CD4-positive, alpha-beta memory T cell (primary cell): ENCODE results near the gene GRID2. TPM values are rescaled to one million over a fixed set of nuclear protein-coding genes. Genes with fewer than 3 reads are reported as not detected.

Experiments used
- CTCF ChIA-PET: fragments of 350-600 bp; sonication (Branson Sonifier 250); formaldehyde crosslinking; loops from one replicate; lab custom pipeline; 2021; ENCODE audit warnings: inconsistent platforms; ENCODE audit not compliant: partially characterized antibody; lab: Charles Lee
- POLR2A ChIA-PET: fragments of 350-600 bp; sonication (Branson Sonifier 250); formaldehyde crosslinking; loops from one replicate; lab custom pipeline; 2021; ENCODE audit not compliant: partially characterized antibody; lab: Charles Lee
- DNase-seq, 5 donors: peaks; one replicate each; pipeline versions ENCODE4 v3.0.0 to v3.0.0-alpha.2; 2020 to 2022; ENCODE audit warnings: mixed read lengths in 1 of 5
- H3K27ac ChIP-seq: one replicate; pipeline ENCODE4 v1.7.0; 2013; ENCODE audit warnings: low read depth, low read length
- H3K27me3 ChIP-seq: 2 replicates; pipeline ENCODE4 v1.7.0; 2013; ENCODE audit warnings: mild to moderate bottlenecking, low read length, moderate library complexity; ENCODE audit not compliant: insufficient read depth
- H3K36me3 ChIP-seq: 2 replicates; pipeline ENCODE4 v1.7.0; 2013; ENCODE audit warnings: mild to moderate bottlenecking, low read length, moderate library complexity; ENCODE audit not compliant: insufficient read depth
- H3K4me1 ChIP-seq: 2 replicates; pipeline ENCODE4 v1.7.0; 2013; ENCODE audit warnings: mild to moderate bottlenecking, low read length, moderate library complexity; ENCODE audit not compliant: insufficient read depth
- H3K4me3 ChIP-seq, 2 donors: one replicate each; pipeline ENCODE4 v1.7.0; 2013; ENCODE audit warnings: low read length in 2 of 2, mild to moderate bottlenecking in 1 of 2
- H3K9me3 ChIP-seq, 2 donors: one replicate each; pipeline ENCODE4 v1.7.0; 2013; ENCODE audit warnings: low read length in 2 of 2, control low read depth in 1 of 2; ENCODE audit not compliant: control insufficient read depth in 1 of 2
- H3K27ac Mint-ChIP-seq, 7 donors: one replicate each; pipeline ENCODE4 v1.8.0; 2020 to 2021; ENCODE audit warnings: mixed read lengths in 7 of 7, mild to moderate bottlenecking in 6 of 7, inconsistent platforms in 3 of 7, moderate library complexity in 3 of 7
- H3K27me3 Mint-ChIP-seq, 2 donors: one replicate each; pipeline ENCODE4 v1.8.0; 2020 to 2021; ENCODE audit warnings: mixed read lengths in 2 of 2
- H3K36me3 Mint-ChIP-seq, 2 donors: one replicate each; pipeline ENCODE4 v1.8.0; 2020 to 2021; ENCODE audit warnings: mixed read lengths in 2 of 2, inconsistent platforms in 1 of 2, mild to moderate bottlenecking in 1 of 2
- H3K4me1 Mint-ChIP-seq, 4 donors: one replicate each; pipeline ENCODE4 v1.8.0; 2020 to 2021; ENCODE audit warnings: mixed read lengths in 4 of 4, mild to moderate bottlenecking in 1 of 4
- H3K4me3 Mint-ChIP-seq, 8 donors: one replicate each; pipeline ENCODE4 v1.8.0; 2020 to 2021; ENCODE audit warnings: mixed read lengths in 8 of 8, mild to moderate bottlenecking in 7 of 8, moderate library complexity in 6 of 8, inconsistent platforms in 3 of 8
- H3K9me3 Mint-ChIP-seq, 8 donors: one replicate each; pipeline ENCODE4 v1.8.0; 2020 to 2021; ENCODE audit warnings: mixed read lengths in 8 of 8, mild to moderate bottlenecking in 5 of 8, inconsistent platforms in 3 of 8, moderate library complexity in 1 of 8
- intact Hi-C: fragments of 100-400 bp; cut with micrococcal nuclease; formaldehyde crosslinking; loops from one replicate; pipeline ENCODE4 v1.15.1; 2023
- polyA plus RNA-seq, 2 donors: library from polyadenylated mRNA; unstranded; fragments of 300-500 nt; fragmentation: Illumina TruSeq; gene quantifications; one replicate each; pipeline ENCODE4 v1.2.3, GENCODE V29; 2021
- total RNA-seq, 2 experiments: library from RNA; stranded (reverse); gene quantifications; one replicate each; pipeline ENCODE4 v1.2.3, GENCODE V29; 2021

GRID2 gene
- not detected for total RNA-seq
- polyA plus RNA-seq, result not detected

DNA sequence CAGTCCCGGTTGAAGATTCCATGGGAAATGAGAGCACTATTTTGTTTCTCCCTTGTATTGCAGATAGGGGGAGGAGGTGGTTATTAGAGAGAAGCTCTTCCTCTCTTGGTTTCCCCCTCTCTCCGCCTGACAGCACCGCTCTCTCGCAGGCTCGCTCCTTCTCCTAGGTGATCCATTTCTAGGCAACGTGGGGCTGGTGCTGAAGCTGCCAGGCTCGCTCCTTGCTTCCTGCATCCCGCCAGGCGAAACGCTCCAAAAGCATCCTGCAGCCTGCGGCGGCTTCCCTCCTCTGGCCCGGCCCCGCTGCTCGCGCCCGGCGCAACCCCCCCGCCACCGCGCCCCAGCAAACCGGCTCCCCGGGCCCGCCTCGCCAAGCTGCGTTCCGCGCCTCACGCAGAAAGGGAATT, at the start of gene GRID2:
GRID2 (plus strand) TSS at position 346 of the 407 bp plus-strand sequence.
- H3K27me3 Mint-ChIP-seq, result peaks cover 11 to 14% of the 10 kb centered on the region in 2 donors
- H3K27ac ChIP-seq, result no peak within 1 kb of the TSS
- H3K4me1 ChIP-seq, result no peaks in the 10 kb centered on the region
- ChIA-PET CTCF (no interaction called here), POLR2A (no interaction called here)
- DNase-seq, result no peak
- peak within 1 kb of the TSS in 2 of 8 donors; percentile 15 to 17 for H3K4me3 Mint-ChIP-seq
- H3K27me3 ChIP-seq, result no peaks in the 10 kb centered on the region
- H3K36me3 ChIP-seq, result no peaks in the 10 kb centered on the region
- peaks cover 0 to 5% (median under 1%) of the 10 kb centered on the region in 8 donors for H3K9me3 Mint-ChIP-seq
- intact Hi-C loops, result no loop called here
- peaks cover 0 to 9% (median 2%) of the 10 kb centered on the region in 4 donors for H3K4me1 Mint-ChIP-seq
- no peak within 1 kb of the TSS for H3K4me3 ChIP-seq
- no peaks in the 10 kb centered on the region for H3K9me3 ChIP-seq
- no peak within 1 kb of the TSS for H3K27ac Mint-ChIP-seq
- H3K36me3 Mint-ChIP-seq, result no peaks in the 10 kb centered on the region

DNA sequence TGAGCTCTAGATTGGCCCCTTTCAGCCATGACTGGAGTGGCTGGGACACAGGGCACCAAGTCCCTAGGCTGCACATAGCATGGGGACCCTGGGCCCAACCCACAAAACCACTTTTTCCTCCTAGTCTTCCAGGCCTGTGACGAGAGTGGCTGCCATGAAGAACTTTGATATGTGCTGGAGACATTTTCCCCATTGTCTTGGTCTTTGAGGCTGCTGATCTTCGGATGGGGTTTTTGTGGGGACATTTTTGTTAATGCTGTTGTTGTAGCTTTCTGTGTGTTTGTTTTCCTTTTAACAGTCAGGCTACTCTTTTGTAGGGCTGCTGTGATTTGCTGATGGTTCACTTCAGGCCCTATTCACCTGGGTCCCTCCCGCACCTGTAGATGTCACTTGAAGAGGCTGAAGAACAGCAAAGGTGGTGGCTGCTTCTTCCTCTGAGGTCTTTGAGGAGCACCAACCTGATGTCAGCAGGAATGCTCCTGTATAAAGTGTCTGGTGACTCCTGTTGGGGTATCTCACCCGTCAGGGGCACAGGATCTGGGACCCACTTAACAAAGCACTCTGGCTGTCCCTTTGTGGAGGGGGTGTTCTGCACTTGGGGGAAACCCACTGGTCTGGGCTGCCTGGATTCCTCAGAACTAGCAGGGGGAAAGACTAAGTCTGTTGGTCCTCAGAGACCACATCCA, 49.6 kb upstream of the GRID2 start:
- H3K27me3 Mint-ChIP-seq, result no peaks in the 10 kb centered on the region
- intact Hi-C loops, result no loop called here
- H3K4me1 Mint-ChIP-seq, result no peaks in the 10 kb centered on the region
- no peak for DNase-seq
- H3K4me3 Mint-ChIP-seq, result no peak overlapping the region
- H3K36me3 ChIP-seq, result no peaks in the 10 kb centered on the region
- H3K4me3 ChIP-seq, result no peak overlapping the region
- no peaks in the 10 kb centered on the region for H3K27me3 ChIP-seq
- H3K9me3 Mint-ChIP-seq, result peaks cover 6 to 24% (median 10%) of the 10 kb centered on the region in 8 donors
- no peak overlapping the region for H3K27ac ChIP-seq
- H3K9me3 ChIP-seq, result no peaks in the 10 kb centered on the region
- CTCF ChIA-PET, result no interaction called here
- no peak overlapping the region for H3K27ac Mint-ChIP-seq
- POLR2A ChIA-PET, result no interaction called here
- H3K4me1 ChIP-seq, result no peaks in the 10 kb centered on the region
- no peaks in the 10 kb centered on the region for H3K36me3 Mint-ChIP-seq

DNA sequence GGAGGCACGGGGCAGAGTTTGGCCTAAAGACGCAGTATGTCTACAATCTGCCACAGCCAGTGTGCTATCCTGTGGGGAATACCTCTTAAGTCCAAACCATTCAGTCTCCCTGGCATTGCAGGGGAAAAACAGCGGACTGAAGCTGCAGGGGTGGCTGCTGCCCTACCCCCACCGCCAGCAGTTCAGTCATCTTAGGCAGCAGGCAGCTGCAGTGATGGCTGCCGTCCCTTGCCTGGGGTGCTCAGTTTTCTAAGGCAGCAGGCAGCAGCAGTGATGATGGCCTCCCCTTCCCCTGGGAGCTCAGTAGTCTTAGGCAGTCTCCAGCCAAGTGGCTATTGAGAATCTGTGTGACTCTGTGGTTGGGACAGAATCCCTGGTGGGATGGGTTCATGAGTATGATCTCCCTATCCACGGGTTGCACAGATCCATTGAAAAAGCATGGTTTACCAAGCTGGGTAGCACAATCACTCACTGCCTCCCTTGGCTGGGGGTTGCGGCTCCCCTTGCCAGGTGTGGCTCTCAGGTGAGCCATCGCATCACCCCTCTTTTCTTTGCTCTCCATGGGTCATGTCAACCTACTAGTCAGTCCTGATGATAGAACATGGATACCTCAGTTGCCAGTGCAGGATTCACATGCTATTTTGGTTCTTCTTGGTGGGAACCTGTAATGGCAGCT, 48.9 kb upstream of the GRID2 start:
- Histone ChIP-seq H3K4me3 (no peak overlapping the region), H3K4me1 (no peaks in the 10 kb centered on the region), H3K9me3 (no peaks in the 10 kb centered on the region), H3K27me3 (no peaks in the 10 kb centered on the region), H3K36me3 (no peaks in the 10 kb centered on the region), H3K27ac (no peak overlapping the region)
- no peaks in the 10 kb centered on the region for H3K4me1 Mint-ChIP-seq
- no peak overlapping the region for H3K27ac Mint-ChIP-seq
- no peaks in the 10 kb centered on the region for H3K27me3 Mint-ChIP-seq
- peak in 1 of 5 donors; percentile 36 for DNase-seq
- ChIA-PET CTCF (no interaction called here), POLR2A (no interaction called here)
- H3K9me3 Mint-ChIP-seq, result peaks cover 2 to 24% (median 10%) of the 10 kb centered on the region in 8 donors
- no peaks in the 10 kb centered on the region for H3K36me3 Mint-ChIP-seq
- H3K4me3 Mint-ChIP-seq, result no peak overlapping the region
- intact Hi-C loops, result no loop called here

DNA sequence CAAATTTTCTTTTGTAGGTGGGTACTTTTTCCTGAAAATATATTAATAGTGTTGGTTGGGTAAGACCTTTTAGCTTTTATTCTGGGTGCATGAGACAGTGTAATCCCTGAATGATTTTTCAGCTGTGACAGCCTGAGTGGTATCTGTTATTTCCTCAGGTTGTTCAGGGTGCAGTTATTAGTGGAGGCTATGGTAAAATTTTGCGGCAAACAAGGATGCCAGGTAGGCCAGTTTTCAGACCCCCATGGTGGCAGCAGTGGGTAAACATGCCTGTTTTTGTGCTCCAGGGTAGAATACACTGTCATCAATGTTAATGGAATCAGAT, 47.9 kb upstream of the GRID2 start:
- no peaks in the 10 kb centered on the region for H3K27me3 ChIP-seq
- no peaks in the 10 kb centered on the region for H3K36me3 Mint-ChIP-seq
- H3K4me3 ChIP-seq, result no peak overlapping the region
- no peak overlapping the region for H3K27ac ChIP-seq
- peaks cover 2 to 23% (median 10%) of the 10 kb centered on the region in 8 donors for H3K9me3 Mint-ChIP-seq
- no peak overlapping the region for H3K27ac Mint-ChIP-seq
- H3K36me3 ChIP-seq, result no peaks in the 10 kb centered on the region
- no peak overlapping the region for H3K4me3 Mint-ChIP-seq
- intact Hi-C loops, result no loop called here
- DNase-seq, result no peak
- CTCF ChIA-PET, result no interaction called here
- H3K4me1 Mint-ChIP-seq, result no peaks in the 10 kb centered on the region
- H3K4me1 ChIP-seq, result no peaks in the 10 kb centered on the region
- no peaks in the 10 kb centered on the region for H3K9me3 ChIP-seq
- POLR2A ChIA-PET, result no interaction called here
- H3K27me3 Mint-ChIP-seq, result no peaks in the 10 kb centered on the region

DNA sequence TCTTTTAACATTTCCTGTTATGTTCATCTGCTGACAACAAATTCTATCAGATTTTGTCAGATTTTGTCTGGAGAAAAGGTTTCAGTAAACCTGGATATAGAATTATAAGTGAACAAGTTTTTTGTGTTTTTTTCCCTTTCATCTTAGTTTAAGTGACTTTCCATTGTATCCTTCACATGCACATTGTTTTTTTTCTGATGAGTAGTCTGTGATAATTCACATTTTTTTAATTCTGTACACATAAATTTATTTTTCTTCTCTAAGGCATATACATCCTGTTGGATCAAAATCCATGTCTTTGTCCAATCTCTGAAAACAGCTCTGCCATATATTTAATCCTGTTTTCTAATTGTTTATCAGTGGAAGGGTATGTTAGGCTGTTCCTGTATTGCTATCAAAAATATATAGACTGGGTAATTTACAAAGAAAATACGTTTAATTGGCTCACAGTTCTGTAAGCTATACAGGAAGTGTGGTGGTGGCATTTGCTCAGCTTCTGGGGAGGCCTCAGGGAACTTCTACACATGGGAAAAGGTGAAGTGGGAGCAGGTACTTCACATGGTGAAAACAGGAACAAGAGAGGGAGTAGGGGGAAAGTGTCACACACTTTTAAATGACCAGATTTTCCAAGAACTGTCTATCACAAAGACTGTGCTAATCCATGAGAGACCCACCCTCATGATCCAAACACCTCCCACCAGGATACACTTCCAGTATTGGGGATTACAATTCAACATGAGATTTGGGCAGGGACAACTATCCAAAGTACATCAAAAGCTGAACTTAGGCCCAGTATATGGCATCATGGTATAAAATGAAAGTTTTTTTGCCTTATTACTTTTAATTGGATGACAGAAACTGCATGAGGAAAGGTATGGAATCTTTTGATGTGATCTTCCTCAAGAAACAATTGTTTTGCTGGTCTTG, 45.6 kb upstream of the GRID2 start:
- no peaks in the 10 kb centered on the region for H3K36me3 Mint-ChIP-seq
- H3K9me3 Mint-ChIP-seq, result peaks cover 0 to 14% (median 9%) of the 10 kb centered on the region in 8 donors
- POLR2A ChIA-PET, result no interaction called here
- H3K27me3 Mint-ChIP-seq, result no peaks in the 10 kb centered on the region
- no peak for DNase-seq
- no peak overlapping the region for H3K4me3 Mint-ChIP-seq
- no peak overlapping the region for H3K4me3 ChIP-seq
- H3K27ac ChIP-seq, result no peak overlapping the region
- no peaks in the 10 kb centered on the region for H3K4me1 Mint-ChIP-seq
- no peaks in the 10 kb centered on the region for H3K4me1 ChIP-seq
- no peaks in the 10 kb centered on the region for H3K9me3 ChIP-seq
- H3K27me3 ChIP-seq, result no peaks in the 10 kb centered on the region
- CTCF ChIA-PET, result no interaction called here
- intact Hi-C loops, result no loop called here
- no peaks in the 10 kb centered on the region for H3K36me3 ChIP-seq
- no peak overlapping the region for H3K27ac Mint-ChIP-seq

DNA sequence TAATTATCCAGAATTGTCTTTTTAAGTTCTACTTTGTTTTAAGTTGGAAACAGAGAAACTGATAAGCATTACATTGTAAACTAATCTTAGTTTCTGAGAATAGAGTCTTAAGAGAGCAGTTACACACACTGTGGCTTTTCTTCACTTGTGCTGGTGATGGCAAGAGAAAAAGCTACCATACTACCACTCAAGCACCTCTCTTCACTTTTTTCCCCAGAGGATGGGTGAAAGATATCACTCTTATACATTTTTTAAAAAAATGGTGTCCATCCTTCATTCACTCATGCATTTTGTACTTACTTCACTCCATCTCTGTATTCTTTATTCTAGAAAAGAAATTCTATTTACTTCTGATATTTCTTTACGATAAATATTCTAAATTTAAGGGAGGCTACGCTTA, 42.5 kb upstream of the GRID2 start:
- ChIA-PET CTCF (no interaction called here), POLR2A (no interaction called here)
- no peaks in the 10 kb centered on the region for H3K36me3 ChIP-seq
- DNase-seq, result no peak
- no peak overlapping the region for H3K4me3 ChIP-seq
- Mint-ChIP-seq H3K4me1 (no peaks in the 10 kb centered on the region), H3K27me3 (no peaks in the 10 kb centered on the region), H3K9me3 (peaks cover 0 to 12% (median 2%) of the 10 kb centered on the region in 8 donors), H3K36me3 (no peaks in the 10 kb centered on the region), H3K4me3 (no peak overlapping the region), H3K27ac (no peak overlapping the region)
- H3K4me1 ChIP-seq, result no peaks in the 10 kb centered on the region
- H3K27me3 ChIP-seq, result no peaks in the 10 kb centered on the region
- H3K27ac ChIP-seq, result no peak overlapping the region
- H3K9me3 ChIP-seq, result no peaks in the 10 kb centered on the region
- intact Hi-C loops, result no loop called here

DNA sequence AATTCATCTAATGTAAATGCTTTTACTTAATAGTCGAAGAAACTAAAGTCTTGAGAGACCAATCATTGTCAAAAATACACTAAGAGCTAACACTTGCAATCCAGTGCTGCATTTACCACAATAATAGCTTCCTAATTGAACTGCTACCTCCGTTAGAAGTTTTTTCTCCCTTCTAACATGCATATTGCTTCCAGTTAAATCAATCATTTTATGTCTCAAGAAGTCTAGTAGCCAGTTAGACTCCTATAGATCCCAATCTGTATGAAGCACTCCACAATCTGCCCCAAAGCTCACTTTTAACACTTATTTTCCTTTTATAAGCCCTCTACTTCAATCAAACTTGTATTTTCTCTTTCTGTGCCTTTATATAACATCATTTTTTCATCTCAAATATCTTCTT, 41.4 kb upstream of the GRID2 start:
- H3K27me3 ChIP-seq, result no peaks in the 10 kb centered on the region
- Mint-ChIP-seq H3K4me1 (no peaks in the 10 kb centered on the region), H3K27ac (no peak overlapping the region), H3K27me3 (no peaks in the 10 kb centered on the region), H3K36me3 (no peaks in the 10 kb centered on the region), H3K4me3 (no peak overlapping the region), H3K9me3 (peaks cover 0 to 12% (median 1%) of the 10 kb centered on the region in 8 donors)
- POLR2A ChIA-PET, result no interaction called here
- H3K9me3 ChIP-seq, result no peaks in the 10 kb centered on the region
- H3K4me1 ChIP-seq, result no peaks in the 10 kb centered on the region
- intact Hi-C loops, result no loop called here
- CTCF ChIA-PET, result no interaction called here
- H3K4me3 ChIP-seq, result no peak overlapping the region
- H3K36me3 ChIP-seq, result no peaks in the 10 kb centered on the region
- H3K27ac ChIP-seq, result no peak overlapping the region
- DNase-seq, result no peak
